H54 (cell line): ENCODE results near the gene ACLY.
"Not testable (repeated sequence)": the region's sequence is repeated elsewhere in the genome, so short reads cannot be mapped to it uniquely, and the experiment has no call there.

Experiments used
- DNase-seq: peaks from one replicate; pipeline ENCODE4 v3.0.0; 2011; ENCODE audit warnings: low spot score, mixed read lengths; ENCODE audit not compliant: insufficient read length
- FAIRE-seq: peaks from 3 replicates; lab custom pipeline; 2011; peaks lifted over from hg19 to GRCh38; lab: Jason Lieb, UNC
- POLR2A ChIP-seq: IDR thresholded peaks from 2 replicates; pipeline ENCODE4 v1.6.1; 2011; ENCODE audit warnings: low read depth, mild to moderate bottlenecking, low read length

ACLY gene

DNA sequence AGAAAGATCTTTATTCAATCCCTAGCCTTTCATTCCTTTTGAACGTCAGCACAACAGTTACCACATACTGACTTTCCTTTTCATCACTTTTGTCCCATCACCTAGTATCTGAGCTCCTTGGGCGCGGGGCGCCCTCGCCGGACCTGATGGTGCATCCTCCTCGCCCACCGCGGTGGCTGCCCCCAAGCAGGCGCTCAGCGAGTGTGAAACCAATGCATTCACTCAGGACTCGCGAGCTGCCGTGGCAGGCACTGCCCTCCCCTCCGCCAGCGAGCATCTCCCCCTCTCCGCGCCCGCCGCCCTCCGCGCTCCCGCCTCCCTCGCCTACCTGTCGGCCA, 54.3 kb downstream of the ACLY start:
- FAIRE-seq = no peak
- no peak for DNase-seq
- TF ChIP-seq POLR2A = 0 out of 2 replicates have a peak, but pooled peaks have one; percentile 11

DNA sequence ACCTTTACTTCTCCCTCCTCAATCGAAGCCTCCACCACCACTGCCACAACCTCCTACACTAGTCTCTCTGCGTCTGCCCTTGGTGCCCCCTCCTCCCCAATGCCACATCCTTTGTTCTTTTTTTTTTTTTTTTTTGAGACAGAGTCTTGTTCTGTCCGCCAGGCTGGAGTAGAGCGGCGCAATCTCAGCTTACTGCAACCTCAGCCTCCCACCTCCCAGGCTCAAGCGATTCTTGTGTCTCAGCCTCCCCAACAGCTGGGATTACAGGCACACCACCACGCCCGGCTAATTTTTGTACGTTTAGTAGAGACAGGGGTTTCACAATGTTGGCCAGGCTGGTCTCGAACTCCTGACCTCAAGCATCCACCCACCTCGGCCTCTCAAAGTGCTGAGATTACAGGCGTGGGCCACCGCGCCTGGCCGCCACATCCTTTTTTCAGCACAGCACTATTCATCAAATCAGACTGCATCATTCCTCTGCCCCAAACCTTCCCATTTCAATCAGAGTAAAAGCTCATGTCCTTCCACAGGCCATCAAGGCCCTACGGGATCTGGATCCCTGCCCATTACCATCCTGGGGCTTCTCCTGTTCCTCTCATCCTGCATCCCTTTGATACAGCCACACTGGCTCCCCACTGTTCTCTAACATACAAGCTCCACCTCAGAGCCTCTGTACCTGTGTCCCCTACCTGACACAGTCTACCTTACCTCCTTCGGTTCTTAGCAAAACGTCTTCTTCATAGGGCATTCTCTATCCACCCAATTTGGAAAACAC, 55.5 kb downstream of the ACLY start:
- FAIRE-seq (no peak), DNase-seq (no peak)
- no peak for TF ChIP-seq POLR2A

DNA sequence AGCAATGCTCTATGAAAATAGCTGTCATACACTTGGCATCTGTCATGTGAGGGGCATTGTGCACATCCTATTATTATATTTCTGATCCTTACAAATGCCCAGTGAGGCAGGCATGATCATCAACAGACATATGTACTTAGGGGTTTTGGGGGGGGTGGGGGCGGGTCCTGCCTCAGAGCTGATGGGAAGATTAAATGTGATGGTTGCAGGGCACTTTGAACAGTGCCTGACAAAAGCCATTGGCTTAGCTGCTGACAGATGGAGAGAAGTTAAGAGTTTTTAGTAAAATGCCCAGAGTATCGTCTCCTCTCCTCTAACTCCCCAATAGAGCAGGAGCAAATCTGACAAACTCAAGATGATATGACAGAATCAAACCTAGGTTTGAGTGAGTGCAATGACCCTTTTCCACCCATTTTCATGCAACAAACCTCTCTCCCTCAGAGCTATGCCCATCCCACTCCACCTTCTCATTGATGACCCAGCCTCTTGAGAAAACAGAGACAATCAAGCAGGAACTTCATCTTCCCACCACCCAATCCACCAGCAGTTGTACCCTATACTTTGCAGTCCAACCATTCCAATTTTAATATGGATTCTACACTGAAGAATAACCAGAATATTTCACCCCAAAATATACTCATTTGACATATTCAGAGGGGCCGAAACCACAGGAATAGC, 58.4 kb downstream of the ACLY start:
- DNase-seq (no peak), FAIRE-seq (no peak)
- no peak for TF ChIP-seq POLR2A

DNA sequence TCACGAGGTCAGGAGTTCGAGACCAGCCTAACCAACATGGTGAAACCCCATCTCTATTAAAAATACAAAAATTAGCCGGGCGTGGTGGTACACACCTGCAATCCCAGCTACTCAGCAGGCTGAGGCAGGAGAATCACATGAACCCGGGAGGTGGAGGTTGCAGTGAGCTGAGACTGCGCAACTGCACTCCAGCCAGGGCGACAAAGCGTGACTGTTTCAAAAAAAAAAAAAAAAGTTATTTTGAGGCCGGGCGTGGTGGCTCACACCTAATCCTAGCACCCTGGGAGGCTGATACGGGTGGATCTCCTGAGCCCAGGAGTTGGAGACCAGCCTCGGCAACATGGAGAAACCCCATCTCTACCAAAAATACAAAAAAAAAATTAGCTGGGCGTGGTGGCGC, 67.4 kb downstream of the ACLY start:
- not testable (repeated sequence) for DNase-seq, FAIRE-seq

DNA sequence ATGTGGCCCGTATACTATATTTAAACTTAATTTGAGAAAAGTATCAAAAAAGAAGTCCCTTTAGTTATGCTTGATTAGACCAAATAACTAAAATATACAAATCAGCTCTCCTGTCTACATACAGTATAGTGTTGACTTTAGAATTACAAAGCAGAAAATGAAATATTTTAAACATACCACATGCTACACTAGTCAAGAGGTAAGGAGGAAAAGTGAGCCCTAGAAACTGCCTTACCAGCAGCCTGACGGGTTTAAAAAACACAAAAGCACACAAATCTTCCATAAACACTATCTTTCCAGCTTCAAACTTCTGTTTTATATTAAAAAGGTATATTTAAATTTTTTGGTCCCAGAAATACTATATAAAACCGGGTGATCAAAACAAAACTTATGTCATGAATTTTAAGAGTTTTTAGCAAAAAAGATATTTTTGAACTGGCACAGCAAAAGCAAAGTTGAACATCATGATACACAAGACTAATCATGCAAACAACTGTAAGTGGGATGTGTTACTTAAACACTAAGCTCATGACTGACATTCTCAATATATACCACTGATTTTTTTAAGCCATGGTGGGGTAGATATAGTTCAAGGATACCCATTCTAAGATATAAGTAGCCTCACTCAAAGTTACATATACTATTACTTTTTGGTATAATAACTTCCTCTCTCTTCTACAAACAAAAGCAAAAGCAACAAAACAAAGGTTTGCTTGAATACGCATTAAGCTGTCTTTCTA, 69.3 kb downstream of the ACLY start:
- DNase-seq (no peak), FAIRE-seq (no peak)
- no peak for TF ChIP-seq POLR2A

- DNase-seq = no peak
Observed at GRCh38 chr17:41848788-41849187, 70.0 kb downstream of the ACLY start.

GRCh38 chr17:41844971-41845370, 73.8 kb downstream of the ACLY start:
- no peak for TF ChIP-seq POLR2A
- DNase-seq (no peak), FAIRE-seq (no peak)

More at GRCh38 chr17:41848788-41849187, 70.0 kb downstream of the ACLY start:
- no peak for TF ChIP-seq POLR2A
- FAIRE-seq = no peak

DNA sequence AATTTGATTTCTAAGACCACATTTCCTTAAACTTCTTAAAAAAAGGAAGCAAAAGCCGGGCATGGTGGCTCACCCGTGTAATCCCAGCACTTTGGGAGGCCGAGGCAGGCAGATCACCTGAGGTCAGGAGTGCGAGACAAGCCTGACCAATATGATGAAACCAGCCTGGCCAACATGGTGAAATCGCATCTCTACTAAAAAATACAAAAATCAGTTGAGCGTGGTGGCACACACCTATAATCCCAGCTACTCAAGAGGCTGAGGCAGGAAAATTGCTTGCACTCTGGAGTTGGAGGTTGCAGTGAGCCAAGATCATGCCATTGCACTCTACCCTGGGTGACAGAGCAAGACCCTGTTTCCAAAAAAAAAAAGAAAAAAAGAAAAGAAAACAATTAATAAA, 78.0 kb downstream of the ACLY start:
- FAIRE-seq, DNase-seq: not testable (repeated sequence)

- FAIRE-seq, DNase-seq: not testable (repeated sequence)
Observed at GRCh38 chr17:41839448-41839847, 79.3 kb downstream of the ACLY start.

DNA sequence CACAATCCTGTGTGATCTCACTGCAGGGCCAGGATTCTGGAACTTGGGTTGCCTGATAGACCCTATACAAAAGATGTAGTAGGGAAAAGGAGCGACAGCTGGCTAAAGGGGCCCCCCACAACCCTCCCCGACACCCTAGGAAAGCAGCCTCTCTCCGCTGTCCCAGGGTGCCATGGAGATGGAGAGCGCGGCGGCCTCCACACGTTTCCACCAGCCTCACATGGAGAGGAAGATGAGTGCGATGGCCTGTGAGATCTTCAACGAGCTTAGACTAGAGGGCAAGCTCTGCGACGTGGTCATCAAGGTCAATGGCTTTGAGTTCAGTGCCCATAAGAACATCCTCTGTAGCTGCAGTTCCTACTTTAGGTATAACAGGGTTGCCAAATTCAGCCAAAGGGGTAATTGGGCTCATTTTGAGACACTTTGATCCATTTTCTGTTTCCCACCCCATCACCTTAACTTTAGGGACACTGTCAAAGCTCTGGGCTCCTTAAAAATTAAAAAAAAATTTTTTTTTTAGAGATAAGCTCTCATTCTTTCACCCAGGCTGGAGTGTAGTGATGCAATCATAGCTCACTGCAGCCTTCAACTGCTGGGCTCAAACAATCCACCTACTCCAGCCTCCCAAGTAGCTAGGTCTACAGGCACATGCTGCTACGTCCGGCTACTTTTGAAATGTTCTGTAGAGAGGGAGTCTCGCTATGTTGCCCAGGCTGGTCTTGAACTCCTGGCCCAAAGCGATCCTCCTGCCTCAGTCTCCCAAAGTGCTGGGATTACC, 80.8 kb downstream of the ACLY start, which contains the start of gene KLHL10:
KLHL10 (plus strand) TSS at position 65 of the 778 bp plus-strand sequence; CDS start at position 173, 108 bp downstream.
- DNase-seq = no peak
- no peak for TF ChIP-seq POLR2A
- FAIRE-seq = no peak

GRCh38 chr17:41836550-41837196, 82.1 kb downstream of the ACLY start:
- DNase-seq (no peak), FAIRE-seq (no peak)
- TF ChIP-seq POLR2A = no peak

GRCh38 chr17:41835800-41836549, 82.8 kb downstream of the ACLY start, which contains the start of gene NT5C3B:
Gene NT5C3B (minus strand): TSS chr17:41836232. CDS start chr17:41836193, 39 bp downstream.
- DNase-seq = peak; percentile 89
- TF ChIP-seq POLR2A = peak; percentile 80
- no peak for FAIRE-seq
